ENCODE measurements around the gene DNAJC5G.
"Not testable (repeated sequence)": the region's sequence is repeated elsewhere in the genome, so short reads cannot be mapped to it uniquely, and the experiment has no call there.

The DNAJC5G gene

DNA sequence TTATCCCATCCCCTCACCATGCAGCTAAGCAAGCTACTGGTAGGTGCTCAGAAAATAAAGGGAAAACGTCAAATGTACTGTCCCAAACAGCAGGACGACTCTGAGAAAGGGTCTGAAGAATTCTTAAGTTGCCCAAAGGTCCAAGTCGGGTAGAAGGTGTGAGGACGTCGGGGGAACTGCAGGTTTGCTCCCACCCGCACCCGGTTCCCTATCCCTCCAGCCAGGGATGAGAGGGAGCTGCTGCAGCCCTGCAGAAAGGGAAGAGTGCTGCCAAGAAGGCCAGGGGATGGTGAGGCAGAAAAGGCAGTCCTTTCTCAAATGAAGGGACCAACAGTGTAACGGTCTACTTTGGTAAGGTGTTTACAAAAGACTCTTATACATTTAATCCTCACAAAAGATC lies 39.9 kb downstream of the DNAJC5G start:
- H3K9ac ChIP-seq, result no peak overlapping the region
- no peaks in the 10 kb centered on the region for H3K9me3 ChIP-seq (ENCODE audit: control insufficient read depth, low read length)
- peaks cover 3% of the 10 kb centered on the region for H3K79me2 ChIP-seq
- TF ChIP-seq, protein P1, sequence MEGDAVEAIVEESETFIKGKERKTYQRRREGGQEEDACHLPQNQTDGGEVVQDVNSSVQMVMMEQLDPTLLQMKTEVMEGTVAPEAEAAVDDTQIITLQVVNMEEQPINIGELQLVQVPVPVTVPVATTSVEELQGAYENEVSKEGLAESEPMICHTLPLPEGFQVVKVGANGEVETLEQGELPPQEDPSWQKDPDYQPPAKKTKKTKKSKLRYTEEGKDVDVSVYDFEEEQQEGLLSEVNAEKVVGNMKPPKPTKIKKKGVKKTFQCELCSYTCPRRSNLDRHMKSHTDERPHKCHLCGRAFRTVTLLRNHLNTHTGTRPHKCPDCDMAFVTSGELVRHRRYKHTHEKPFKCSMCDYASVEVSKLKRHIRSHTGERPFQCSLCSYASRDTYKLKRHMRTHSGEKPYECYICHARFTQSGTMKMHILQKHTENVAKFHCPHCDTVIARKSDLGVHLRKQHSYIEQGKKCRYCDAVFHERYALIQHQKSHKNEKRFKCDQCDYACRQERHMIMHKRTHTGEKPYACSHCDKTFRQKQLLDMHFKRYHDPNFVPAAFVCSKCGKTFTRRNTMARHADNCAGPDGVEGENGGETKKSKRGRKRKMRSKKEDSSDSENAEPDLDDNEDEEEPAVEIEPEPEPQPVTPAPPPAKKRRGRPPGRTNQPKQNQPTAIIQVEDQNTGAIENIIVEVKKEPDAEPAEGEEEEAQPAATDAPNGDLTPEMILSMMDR (IDR thresholded peaks at IDR 0.05), result no peak
- H2AFZ ChIP-seq, result no peak overlapping the region
- no peaks in the 10 kb centered on the region for H3K36me3 ChIP-seq (ENCODE audit: control insufficient read depth, insufficient read depth, low read length)
- no peak overlapping the region for H3K4me3 ChIP-seq (ENCODE audit: low read depth, low read length)
- no peak overlapping the region for H3K27ac ChIP-seq
- no peaks in the 10 kb centered on the region for H3K4me1 ChIP-seq
- no peaks in the 10 kb centered on the region for H3K27me3 ChIP-seq (ENCODE audit: control insufficient read depth, insufficient read depth, low read length)
- no peak overlapping the region for H3K4me2 ChIP-seq (ENCODE audit: low read length)

- Histone ChIP-seq H3K79me2 (peaks cover 3% of the 10 kb centered on the region), H3K27ac (no peak overlapping the region), H3K4me3 (ENCODE audit: low read depth, low read length) (no peak overlapping the region), H2AFZ (no peak overlapping the region), H3K4me2 (ENCODE audit: low read length) (no peak overlapping the region), H3K9me3 (ENCODE audit: control insufficient read depth, low read length) (no peaks in the 10 kb centered on the region), H3K4me1 (peaks cover 14% of the 10 kb centered on the region), H3K36me3 (ENCODE audit: control insufficient read depth, insufficient read depth, low read length) (no peaks in the 10 kb centered on the region), H3K9ac (no peak overlapping the region), H3K27me3 (ENCODE audit: control insufficient read depth, insufficient read depth, low read length) (no peaks in the 10 kb centered on the region)
- TF ChIP-seq, protein P1 (IDR thresholded peaks at IDR 0.05), result no peak
These were observed 41.6 kb downstream of the DNAJC5G start for GRCh38 chr2:27316655-27317412.

GRCh38 chr2:27319839-27320238 lies 44.6 kb downstream of the DNAJC5G start:
- not testable (repeated sequence) for H3K9me3 ChIP-seq (ENCODE audit: control insufficient read depth, low read length); H2AFZ ChIP-seq; H3K9ac ChIP-seq; H3K4me2 ChIP-seq (ENCODE audit: low read length); H3K36me3 ChIP-seq (ENCODE audit: control insufficient read depth, insufficient read depth, low read length); H3K4me3 ChIP-seq (ENCODE audit: low read depth, low read length); H3K27me3 ChIP-seq (ENCODE audit: control insufficient read depth, insufficient read depth, low read length); H3K79me2 ChIP-seq; H3K27ac ChIP-seq
- peaks cover 18% of the 10 kb centered on the region for H3K4me1 ChIP-seq

DNA sequence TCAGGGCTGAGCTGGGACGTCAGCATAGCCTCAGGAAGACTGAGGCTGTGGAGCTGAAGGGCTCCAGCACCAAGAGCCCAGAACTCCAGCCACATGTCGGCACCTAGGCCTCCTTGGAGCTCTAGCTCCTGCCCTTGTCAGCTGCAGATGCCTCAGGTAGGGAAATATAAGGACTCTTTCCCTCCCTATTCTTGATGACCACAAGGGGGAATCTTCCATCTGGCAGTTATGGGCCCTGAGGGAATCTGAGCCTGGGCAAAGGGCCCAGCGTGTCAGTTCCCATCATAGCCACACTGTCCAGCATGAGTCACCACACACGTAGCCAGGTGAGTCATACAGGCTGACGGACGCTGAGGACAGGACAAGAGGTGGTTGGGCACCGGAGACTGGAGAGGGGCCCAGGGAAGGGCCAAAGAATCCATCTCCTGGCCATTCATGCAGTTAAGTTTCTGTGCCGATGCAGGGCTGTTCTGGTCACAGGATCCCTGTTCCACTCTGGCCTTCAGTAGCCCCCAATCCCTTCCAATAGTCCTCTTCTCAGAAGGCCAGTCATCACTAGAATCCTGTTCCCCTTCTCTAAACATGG lies 45.8 kb downstream of the DNAJC5G start:
- TF ChIP-seq, protein P1 (IDR thresholded peaks at IDR 0.05), result peak; percentile 63
- Histone ChIP-seq H3K36me3 (ENCODE audit: control insufficient read depth, insufficient read depth, low read length) (no peaks in the 10 kb centered on the region), H3K9me3 (ENCODE audit: control insufficient read depth, low read length) (no peaks in the 10 kb centered on the region), H3K4me2 (ENCODE audit: low read length) (no peak overlapping the region), H2AFZ (peak overlapping the region; percentile 26), H3K4me3 (ENCODE audit: low read depth, low read length) (no peak overlapping the region), H3K79me2 (peaks cover 3% of the 10 kb centered on the region), H3K27ac (peak overlapping the region; percentile 97), H3K9ac (no peak overlapping the region), H3K27me3 (ENCODE audit: control insufficient read depth, insufficient read depth, low read length) (no peaks in the 10 kb centered on the region), H3K4me1 (peaks cover 18% of the 10 kb centered on the region)

- Histone ChIP-seq H3K9ac (peak overlapping the region; percentile 64), H3K36me3 (ENCODE audit: control insufficient read depth, insufficient read depth, low read length) (no peaks in the 10 kb centered on the region), H3K4me2 (ENCODE audit: low read length) (peak overlapping the region; percentile 96), H3K27ac (peak overlapping the region; percentile 97), H3K4me3 (ENCODE audit: low read depth, low read length) (peak overlapping the region; percentile 95), H2AFZ (peak overlapping the region; percentile 90), H3K79me2 (no peaks in the 10 kb centered on the region), H3K4me1 (peaks cover 18% of the 10 kb centered on the region), H3K9me3 (ENCODE audit: control insufficient read depth, low read length) (no peaks in the 10 kb centered on the region), H3K27me3 (ENCODE audit: control insufficient read depth, insufficient read depth, low read length) (no peaks in the 10 kb centered on the region)
- TF ChIP-seq, protein P1 (IDR thresholded peaks at IDR 0.05), result no peak
These were observed 47.1 kb downstream of the DNAJC5G start for GRCh38 chr2:27322301-27322765.

Measured in parathyroid adenoma (tissue), 2 donors.